NT2/D1 (cell line): Measurements from ENCODE around the gene CHRNG.

ENCODE experiments used
- YY1 ChIP-seq: IDR thresholded peaks from 2 replicates; pipeline ENCODE4 v1.6.1; 2011; ENCODE audit not compliant: insufficient read length, insufficient read depth
- ZNF274 ChIP-seq: IDR thresholded peaks from 2 replicates; pipeline ENCODE4 v1.6.1; 2011; ENCODE audit warnings: mild to moderate bottlenecking, low read depth, low read length

DNA sequence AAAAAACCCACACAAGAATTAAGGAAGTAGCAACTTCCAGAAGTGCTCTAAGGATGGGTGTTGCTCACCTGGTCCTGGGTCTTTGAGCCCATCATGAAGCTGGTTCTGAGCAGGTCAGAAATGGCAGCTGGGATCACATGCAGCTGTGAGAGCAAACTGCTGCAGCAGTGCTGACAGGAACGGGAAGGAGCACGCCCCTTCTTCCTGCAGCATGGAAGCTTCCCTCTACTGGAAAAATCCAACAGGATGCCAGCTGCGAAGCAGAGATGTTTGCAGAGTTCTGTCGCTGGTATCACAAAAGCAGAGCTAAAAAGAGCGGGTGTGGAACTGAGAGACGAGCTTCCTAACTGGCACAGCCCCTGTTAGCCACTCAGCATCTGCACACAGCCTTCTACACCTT lies 44.7 kb downstream of the CHRNG start:
- no peak for TF ChIP-seq YY1
- no peak for TF ChIP-seq ZNF274
